ENCODE data around the gene NXT2.

DNA sequence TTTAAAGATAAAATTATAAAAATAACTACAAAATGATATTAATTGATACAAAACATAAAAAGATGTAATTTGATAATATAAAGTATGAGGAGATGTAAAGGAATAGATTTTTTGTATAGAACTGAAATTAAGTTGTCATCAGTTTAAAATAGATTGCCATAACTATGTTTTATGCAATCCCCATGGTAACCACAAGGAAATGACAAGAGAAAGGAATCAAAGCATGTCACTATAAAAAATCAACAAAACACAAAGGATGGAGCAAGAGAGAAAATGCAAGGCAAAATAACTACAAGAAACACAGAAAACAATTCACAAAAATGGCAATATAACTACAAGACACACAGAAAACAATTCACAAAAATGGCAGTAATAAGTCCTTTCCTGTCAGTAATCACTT, 27.7 kb upstream of the NXT2 start:
- TF ChIP-seq CTCF (IDR thresholded peaks at IDR 0.05) (no peak), EZH2phosphoT487 (IDR thresholded peaks at IDR 0.05) (no peak), EZH2 (IDR thresholded peaks at IDR 0.05) (no peak)
